ENCODE results near the gene PFDN6. TPM values are rescaled to one million over a fixed set of nuclear protein-coding genes. Genes with fewer than 3 reads are reported as not detected.

The PFDN6 gene
- 67.5 and 110 TPM in 2 replicates for total RNA-seq (2011; cell fraction: chromatin; rRNA removed; ENCODE audit: low replicate concordance)
- 84.5 and 92.7 TPM in 2 replicates for total RNA-seq (2011; cell fraction: nucleolus; rRNA removed)
- total RNA-seq (2011; cell fraction: nucleoplasm; rRNA removed) = 89.2 and 96.6 TPM in 2 replicates
- 292 and 358 TPM in 2 replicates for total RNA-seq (2014; rRNA removed)
- total RNA-seq (2014; rRNA removed; fragmentation: Illumina TruSeq; extraction: Trizol) = 216 and 230 TPM in 2 replicates
- total RNA-seq (2015; rRNA removed; fragmentation: Illumina TruSeq; extraction: Trizol) = 236 and 241 TPM in 2 replicates
- 150 and 172 TPM in 2 replicates for total RNA-seq (2021)
- polyA plus RNA-seq (2011; rRNA removed) = 125 and 200 TPM in 2 replicates
- 76.6 and 97.7 TPM in 2 replicates for polyA plus RNA-seq (2011; cell fraction: cytosol; rRNA removed)
- 182 and 189 TPM in 2 replicates for polyA plus RNA-seq (2011; cell fraction: nucleus; rRNA removed)
- 199 and 305 TPM in 2 replicates for polyA plus RNA-seq (2012)
- polyA plus RNA-seq (2014; fragmentation: Illumina TruSeq; extraction: Trizol) = 301 and 322 TPM in 2 replicates
- 1 to 10 TPM; 6.8 to 8.7 TPM for polyA plus RNA-seq (2014; fragmentation: Nextera tagmentation; extraction: Ambion mirVana)
- 472 and 475 TPM in 2 replicates for polyA plus RNA-seq (2014; rRNA removed)
- polyA minus RNA-seq (2011; rRNA and poly(A)+ RNA removed) = 62.1 and 76.4 TPM in 2 replicates
- polyA minus RNA-seq (2011; cell fraction: cytosol; rRNA and poly(A)+ RNA removed) = 33.4 and 35.0 TPM in 2 replicates
- 42.8 and 58.6 TPM in 2 replicates for polyA minus RNA-seq (2011; cell fraction: nucleus; rRNA and poly(A)+ RNA removed)
- percentile 89 among the genes with signal in this experiment for Bru-seq, nascent RNA
- BruChase-seq, experiment 1, labeled RNA remaining after a 2-hour chase = percentile 80 among the genes with signal in this experiment
- BruChase-seq, experiment 2, labeled RNA remaining after a 6-hour chase = percentile 79 among the genes with signal in this experiment
- long read RNA-seq, experiment 1, partial matches to known transcripts = 4 of 15 reads
- long read RNA-seq, experiment 1, other reads (novel, unspliced or antisense) = 7 of 15 reads
- long read RNA-seq, experiment 2, transcript PFDN6-202 (5 exons, 598 nt) = minor isoform, 23 of 221 reads
- long read RNA-seq, experiment 2, transcript PFDN6-204 (5 exons, 884 nt) = minor isoform, 6 of 221 reads
- long read RNA-seq, experiment 2, transcript PFDN6-201 (4 exons, 740 nt) = major isoform, 164 of 221 reads
- long read RNA-seq, experiment 2, partial matches to known transcripts = 16 of 221 reads
- long read RNA-seq, experiment 2, other reads (novel, unspliced or antisense) = 10 of 221 reads
- long read RNA-seq, experiment 3, partial matches to known transcripts = 2 of 14 reads
- long read RNA-seq, experiment 3, other reads (novel, unspliced or antisense) = 4 of 14 reads

DNA sequence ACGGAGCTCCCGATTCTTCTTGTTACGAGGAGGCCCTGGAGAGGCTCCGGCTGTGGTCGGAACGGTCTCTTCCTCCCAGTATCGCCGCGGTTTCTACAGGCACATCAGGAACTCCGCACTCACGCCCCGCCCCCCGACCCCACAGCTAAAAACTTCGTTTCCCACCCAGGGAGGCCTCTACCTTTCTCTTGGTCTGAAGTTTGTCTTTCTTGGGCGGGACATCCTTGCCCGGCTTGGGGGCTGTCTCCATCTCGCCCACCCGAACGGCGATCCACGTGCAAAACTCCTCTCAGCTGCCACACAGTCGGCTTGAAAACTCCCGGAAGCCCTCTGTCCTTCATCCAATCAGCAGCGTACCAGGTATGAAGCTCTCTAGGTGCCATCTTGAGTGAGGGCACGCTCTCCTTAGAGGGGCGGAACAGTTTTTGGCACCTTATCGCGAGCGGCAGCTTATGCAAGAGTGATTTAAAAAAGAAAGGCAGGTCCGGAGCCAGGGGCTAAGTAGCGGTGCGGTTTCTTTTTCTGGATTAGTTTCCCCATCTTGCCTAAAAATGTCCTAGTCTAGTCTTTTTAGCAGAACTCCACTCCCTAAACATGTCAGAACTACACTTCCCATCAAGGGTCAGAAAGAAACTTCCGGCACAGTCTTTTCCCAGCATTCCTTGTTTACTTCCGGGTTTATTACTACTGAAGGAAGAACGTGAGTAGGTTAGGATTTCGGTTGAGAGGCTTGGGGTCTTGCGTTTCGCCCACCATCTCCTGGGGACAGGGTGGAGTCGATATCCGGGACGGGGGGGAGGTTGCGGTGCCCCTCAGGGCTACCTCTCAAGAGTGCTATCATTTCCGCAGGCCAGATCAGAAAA lies at the start of gene PFDN6, which contains the start of gene WDR46:
Gene PFDN6 (plus strand): TSS at position 681 of the 863 bp plus-strand sequence. CDS start 256 bp downstream, outside the sequence.
Gene WDR46 (minus strand): TSS at position 319 of the 863 bp plus-strand sequence. CDS start 69 bp downstream, at position 250.
- H3K4me3 ChIP-seq = peak within 1 kb of the TSS; percentile 76
- DNase-seq (ENCODE audit: extremely low read depth in 1 of 4, low spot score in 3 of 4) (peak; percentile 89 to 97 (median 92)), FAIRE-seq (peak; percentile 99), ATAC-seq (peak; percentile 97)
- peaks cover 45% of the 10 kb centered on the region for H3K79me2 ChIP-seq (ENCODE audit: control insufficient read depth, insufficient read depth, low read length)
- H4K20me1 ChIP-seq (replicated peaks; ENCODE audit: control insufficient read depth, insufficient read depth, low read length) = no peaks in the 10 kb centered on the region
- intact Hi-C loops (cut with micrococcal nuclease) (no loop called here), in situ Hi-C loops (cut with MboI) (no loop called here)
- peaks cover 13 to 24% of the 10 kb centered on the region in 2 experiments; a peak in 4 of 5 replicates for H3K4me1 ChIP-seq (replicated peaks in 1 of 2; ENCODE audit: control insufficient read depth in 2 of 2, insufficient read depth in 2 of 2, low read length in 2 of 2)
- peak within 1 kb of the TSS; percentile 83 for H3K27ac ChIP-seq (ENCODE audit: extremely low read depth, low read depth, low read length)
- POLR2A ChIA-PET = interaction anchor here (0.5 to 7.1 kb wide), 15 partner anchors 8 to 448 kb away, joined by 3 to 90 read pairs (median 4); partner anchors contain the start of genes B3GALT4, CUTA, HSD17B8 and RGL2
- no peaks in the 10 kb centered on the region for H3K27me3 ChIP-seq (ENCODE audit: control insufficient read depth in 2 of 2, insufficient read depth in 2 of 2, low read length in 2 of 2)
- CTCF ChIA-PET (ENCODE audit: low intra/inter-chr PET ratio) = interaction anchor here (0.6 to 0.7 kb wide), 2 partner anchors 166 to 228 kb away, joined by 3 read pairs; no protein-coding TSS in a partner anchor
- H3K4me2 ChIP-seq (ENCODE audit: insufficient read depth, low read length) = peak within 1 kb of the TSS; percentile 98
- WGBS (ENCODE audit: insufficient coverage, low coverage, missing lambda C conversion rate) = under 1% methylated on average over 41 of the region's 43 CpGs
- peaks cover 3% of the 10 kb centered on the region for H3K9me1 ChIP-seq (ENCODE audit: control insufficient read depth, insufficient read depth, low read length)
- H3K36me3 ChIP-seq (ENCODE audit: control insufficient read depth, insufficient read depth, low read length) = peaks cover 74% of the 10 kb centered on the region
- no TSS peak for BruUV-seq (replicated peaks)
- H3K9ac ChIP-seq (ENCODE audit: insufficient read depth in 1 of 2, low read depth in 2 of 2, low read length in 2 of 2) = peak within 1 kb of the TSS; percentile 91 to 94
- peak within 1 kb of the TSS; percentile 99 for H2AFZ ChIP-seq (ENCODE audit: low read depth, low read length)
- no peaks in the 10 kb centered on the region for H3K9me3 ChIP-seq (replicated peaks; ENCODE audit: control insufficient read depth, insufficient read depth, low read depth, low read length)
- TF ChIP-seq PYGO2 (tag; IDR thresholded peaks at IDR 0.05) = 0 out of 2 replicates have a peak, but pooled peaks have one; percentile 35
- TF ChIP-seq RBFOX2 (IDR thresholded peaks at IDR 0.05; ENCODE audit: low read depth, low read length) = peak; percentile 50
- TF ChIP-seq, protein P1, sequence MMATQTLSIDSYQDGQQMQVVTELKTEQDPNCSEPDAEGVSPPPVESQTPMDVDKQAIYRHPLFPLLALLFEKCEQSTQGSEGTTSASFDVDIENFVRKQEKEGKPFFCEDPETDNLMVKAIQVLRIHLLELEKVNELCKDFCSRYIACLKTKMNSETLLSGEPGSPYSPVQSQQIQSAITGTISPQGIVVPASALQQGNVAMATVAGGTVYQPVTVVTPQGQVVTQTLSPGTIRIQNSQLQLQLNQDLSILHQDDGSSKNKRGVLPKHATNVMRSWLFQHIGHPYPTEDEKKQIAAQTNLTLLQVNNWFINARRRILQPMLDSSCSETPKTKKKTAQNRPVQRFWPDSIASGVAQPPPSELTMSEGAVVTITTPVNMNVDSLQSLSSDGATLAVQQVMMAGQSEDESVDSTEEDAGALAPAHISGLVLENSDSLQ (IDR thresholded peaks at IDR 0.05) = peak; percentile 74
- no peak; the same call in 1 of the 2 replicates for TF ChIP-seq EP300 (IDR thresholded peaks at IDR 0.05; ENCODE audit: low read length)
- TF ChIP-seq MAZ (CRISPR knock-in tag; conservative IDR thresholded peaks at IDR 0.05 in 1 of 2, IDR thresholded peaks at IDR 0.05 in 1 of 2) = peak in 1 of 2 experiments; percentile 41; a peak in 1 of 4 replicates
- TF ChIP-seq TEAD2 (tag; IDR thresholded peaks at IDR 0.05) = peak; percentile 36; the same call in 1 of the 2 replicates
- TF ChIP-seq, protein P2, sequence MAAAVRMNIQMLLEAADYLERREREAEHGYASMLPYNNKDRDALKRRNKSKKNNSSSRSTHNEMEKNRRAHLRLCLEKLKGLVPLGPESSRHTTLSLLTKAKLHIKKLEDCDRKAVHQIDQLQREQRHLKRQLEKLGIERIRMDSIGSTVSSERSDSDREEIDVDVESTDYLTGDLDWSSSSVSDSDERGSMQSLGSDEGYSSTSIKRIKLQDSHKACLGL (CRISPR knock-in tag; IDR thresholded peaks at IDR 0.05; ENCODE audit: borderline replicate concordance, poor library complexity, severe bottlenecking) = peak; percentile 86
- TF ChIP-seq NR1H2 (CRISPR knock-in tag; IDR thresholded peaks at IDR 0.05) = no peak
- peak; percentile 24; the same call in 1 of the 2 replicates for TF ChIP-seq GATA2 (CRISPR knock-in tag; IDR thresholded peaks at IDR 0.05)
- peak; percentile 83 for TF ChIP-seq SIN3B (IDR thresholded peaks at IDR 0.05; ENCODE audit: low read depth)

Data from K562 (cell line).